Activated T-cell treated with anti-CD3 and anti-CD28 coated beads for 4 hours (primary cell): Measurements from ENCODE around the gene SGSM2.

ENCODE experiments used
- DNase-seq: peaks from one replicate; pipeline ENCODE4 v3.0.0-alpha.2; 2020

SGSM2 gene

GRCh38 chr17:2369551-2370210 is 32.4 kb downstream of the SGSM2 start:
- no peak for DNase-seq

GRCh38 chr17:2370211-2370589 is 32.9 kb downstream of the SGSM2 start:
- no peak for DNase-seq

- no peak for DNase-seq
These were observed 34.2 kb downstream of the SGSM2 start for GRCh38 chr17:2371183-2372130.

GRCh38 chr17:2372180-2372579 is 34.9 kb downstream of the SGSM2 start:
- DNase-seq: no peak

- DNase-seq: no peak
These were observed 35.4 kb downstream of the SGSM2 start for GRCh38 chr17:2372681-2373080.

- no peak for DNase-seq
These were observed 35.9 kb downstream of the SGSM2 start for GRCh38 chr17:2373179-2373578.

GRCh38 chr17:2374549-2375285 is 37.4 kb downstream of the SGSM2 start:
- no peak for DNase-seq

GRCh38 chr17:2375406-2375805 is 38.1 kb downstream of the SGSM2 start:
- no peak for DNase-seq

- DNase-seq: no peak
These were observed 38.8 kb downstream of the SGSM2 start for GRCh38 chr17:2376107-2376506.

- DNase-seq: no peak
These were observed 40.4 kb downstream of the SGSM2 start for GRCh38 chr17:2377659-2378058.

GRCh38 chr17:2378905-2379304 is 41.6 kb downstream of the SGSM2 start:
- no peak for DNase-seq

- DNase-seq: no peak
These were observed 42.4 kb downstream of the SGSM2 start for GRCh38 chr17:2379489-2380225.

GRCh38 chr17:2380226-2380922 is 43.1 kb downstream of the SGSM2 start:
- DNase-seq: no peak

- no peak for DNase-seq
These were observed 43.8 kb downstream of the SGSM2 start for GRCh38 chr17:2380950-2381649.

GRCh38 chr17:2383628-2384167 is 46.4 kb downstream of the SGSM2 start:
- DNase-seq: no peak

- no peak for DNase-seq
These were observed 47.3 kb downstream of the SGSM2 start for GRCh38 chr17:2384439-2385127.

- no peak for DNase-seq
These were observed 48.2 kb downstream of the SGSM2 start for GRCh38 chr17:2385240-2386210.

GRCh38 chr17:2386400-2387085 is 49.2 kb downstream of the SGSM2 start:
- no peak for DNase-seq
